Measurements from ENCODE around the gene MYBL2.
"Not testable (repeated sequence)": the region's sequence is repeated elsewhere in the genome, so short reads cannot be mapped to it uniquely, and the experiment has no call there.

MYBL2 gene

DNA sequence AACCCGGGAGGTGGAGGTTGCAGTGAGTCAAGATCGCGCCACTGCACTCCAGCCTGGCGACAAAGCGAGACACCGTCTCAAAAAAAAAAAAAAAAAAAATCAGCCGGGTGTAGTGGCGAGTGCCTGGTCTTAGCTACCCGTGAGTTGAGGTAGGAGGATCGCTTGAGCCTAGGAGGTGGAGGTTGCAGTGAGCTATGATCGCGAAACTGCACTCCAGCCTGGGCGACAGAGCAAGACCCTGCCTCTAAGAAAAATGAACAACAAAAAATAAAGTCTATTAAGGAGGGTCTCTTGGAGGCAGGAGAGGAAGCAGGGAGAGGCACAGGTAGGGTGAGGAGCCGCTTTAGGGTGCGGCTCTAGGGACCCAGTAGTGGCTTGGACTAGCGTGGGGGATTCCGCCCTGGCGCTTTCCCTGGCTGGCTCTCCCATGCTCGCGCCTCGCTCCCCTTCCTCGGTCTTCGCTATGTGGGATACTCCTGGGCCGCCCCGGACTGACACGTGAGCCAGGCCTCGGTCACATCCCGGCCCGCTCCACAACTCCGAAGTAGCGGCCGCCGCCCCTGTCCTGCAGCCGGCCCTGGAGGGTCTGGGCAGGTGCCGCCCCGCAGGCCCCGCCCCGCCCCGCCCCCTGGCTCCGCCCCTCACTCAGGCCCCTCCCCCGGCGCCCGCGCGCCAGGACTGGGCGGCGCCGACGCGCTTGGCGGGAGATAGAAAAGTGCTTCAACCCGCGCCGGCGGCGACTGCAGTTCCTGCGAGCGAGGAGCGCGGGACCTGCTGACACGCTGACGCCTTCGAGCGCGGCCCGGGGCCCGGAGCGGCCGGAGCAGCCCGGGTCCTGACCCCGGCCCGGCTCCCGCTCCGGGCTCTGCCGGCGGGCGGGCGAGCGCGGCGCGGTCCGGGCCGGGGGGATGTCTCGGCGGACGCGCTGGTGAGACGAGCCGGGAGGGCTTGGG, at the start of gene MYBL2:
MYBL2 (plus strand) TSS at position 739 of the 953 bp plus-strand sequence; CDS start at position 909, 170 bp downstream.
- DNase-seq (ENCODE audit: extremely low spot score), result peak; percentile 92
- TF ChIP-seq, protein P1, sequence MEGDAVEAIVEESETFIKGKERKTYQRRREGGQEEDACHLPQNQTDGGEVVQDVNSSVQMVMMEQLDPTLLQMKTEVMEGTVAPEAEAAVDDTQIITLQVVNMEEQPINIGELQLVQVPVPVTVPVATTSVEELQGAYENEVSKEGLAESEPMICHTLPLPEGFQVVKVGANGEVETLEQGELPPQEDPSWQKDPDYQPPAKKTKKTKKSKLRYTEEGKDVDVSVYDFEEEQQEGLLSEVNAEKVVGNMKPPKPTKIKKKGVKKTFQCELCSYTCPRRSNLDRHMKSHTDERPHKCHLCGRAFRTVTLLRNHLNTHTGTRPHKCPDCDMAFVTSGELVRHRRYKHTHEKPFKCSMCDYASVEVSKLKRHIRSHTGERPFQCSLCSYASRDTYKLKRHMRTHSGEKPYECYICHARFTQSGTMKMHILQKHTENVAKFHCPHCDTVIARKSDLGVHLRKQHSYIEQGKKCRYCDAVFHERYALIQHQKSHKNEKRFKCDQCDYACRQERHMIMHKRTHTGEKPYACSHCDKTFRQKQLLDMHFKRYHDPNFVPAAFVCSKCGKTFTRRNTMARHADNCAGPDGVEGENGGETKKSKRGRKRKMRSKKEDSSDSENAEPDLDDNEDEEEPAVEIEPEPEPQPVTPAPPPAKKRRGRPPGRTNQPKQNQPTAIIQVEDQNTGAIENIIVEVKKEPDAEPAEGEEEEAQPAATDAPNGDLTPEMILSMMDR (IDR thresholded peaks at IDR 0.05; ENCODE audit: control extremely low read depth, extremely low read depth, low read depth, missing control alignments), result no peak
- POLR2A ChIA-PET, result no interaction called here
- CTCF ChIA-PET, result interaction anchor here (1.4 to 2.4 kb wide), 3 partner anchors 14 to 26 kb away, joined by 3 to 11 read pairs (median 8); no protein-coding TSS in a partner anchor

DNA sequence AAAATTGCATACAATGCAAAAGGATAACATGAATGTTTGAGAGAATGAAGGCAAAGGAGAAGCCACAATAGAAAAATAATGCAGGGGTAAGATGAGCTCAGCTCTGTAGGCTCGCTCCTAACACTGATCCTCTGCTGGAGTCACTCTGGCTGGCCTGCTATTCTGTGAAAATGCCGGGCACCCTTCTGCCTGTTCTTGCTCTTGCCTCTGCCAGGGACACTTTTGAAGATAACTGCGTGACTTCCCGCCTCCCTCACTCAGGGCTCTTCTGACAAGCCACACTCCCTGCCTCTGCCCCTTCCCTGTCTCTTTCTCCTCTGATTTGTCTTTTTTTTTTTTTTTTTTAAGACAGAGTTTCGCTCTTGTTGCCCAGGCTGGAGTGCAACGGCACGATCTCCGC, 35.3 kb upstream of the MYBL2 start:
- DNase-seq (ENCODE audit: extremely low spot score), result no peak
- CTCF ChIA-PET, result interaction anchor here (1.1 to 1.5 kb wide), 4 partner anchors 15 to 93 kb away, joined by 3 to 5 read pairs (median 3); no protein-coding TSS in a partner anchor
- TF ChIP-seq, protein P1 (IDR thresholded peaks at IDR 0.05; ENCODE audit: control extremely low read depth, extremely low read depth, low read depth, missing control alignments), result no peak
- POLR2A ChIA-PET, result no interaction called here

DNA sequence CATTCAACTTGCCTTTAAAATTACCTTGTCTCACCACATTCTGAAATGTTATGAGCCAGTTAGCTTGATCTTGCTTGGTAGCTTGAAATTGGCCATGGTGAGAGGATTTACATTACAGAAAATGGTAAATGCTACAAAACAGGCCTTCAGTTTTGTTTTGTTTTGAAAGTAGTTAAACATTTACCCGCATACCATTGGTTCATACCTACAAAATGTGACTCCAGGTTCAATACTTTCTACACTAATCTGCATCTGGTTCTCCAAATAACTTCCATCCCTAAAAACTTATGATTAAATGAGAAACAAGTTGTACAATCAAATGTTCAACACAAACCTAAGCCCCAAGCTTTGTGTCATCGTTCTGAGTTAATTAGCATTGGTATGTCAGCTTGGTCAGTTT, 30.5 kb upstream of the MYBL2 start:
- no peak for DNase-seq (ENCODE audit: extremely low spot score)
- CTCF ChIA-PET, result interaction anchor here (0.6 kb wide), 1 partner anchor 478 kb away, joined by 3 read pairs; no protein-coding TSS in a partner anchor
- TF ChIP-seq, protein P1 (IDR thresholded peaks at IDR 0.05; ENCODE audit: control extremely low read depth, extremely low read depth, low read depth, missing control alignments), result no peak
- POLR2A ChIA-PET, result no interaction called here

DNA sequence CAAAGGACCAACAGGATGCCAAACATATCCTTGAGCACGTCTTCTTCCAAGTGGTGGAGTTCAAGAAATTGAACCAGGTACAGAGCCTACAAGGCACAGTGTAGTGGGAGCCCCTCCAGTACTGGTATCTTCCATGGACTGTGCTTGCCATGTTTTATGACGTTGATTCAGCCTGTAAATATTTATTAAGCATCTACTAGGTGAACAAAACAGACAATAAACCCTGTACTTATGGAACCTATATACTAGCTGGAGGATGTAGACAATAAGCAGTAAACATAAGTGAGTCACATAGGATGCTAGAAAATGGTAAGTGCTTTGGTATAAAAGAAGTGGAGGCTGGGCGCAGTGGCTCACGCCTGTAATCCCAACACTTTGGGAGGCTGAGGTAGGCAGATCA, 24.4 kb upstream of the MYBL2 start:
- POLR2A ChIA-PET, result no interaction called here
- TF ChIP-seq, protein P1 (IDR thresholded peaks at IDR 0.05; ENCODE audit: control extremely low read depth, extremely low read depth, low read depth, missing control alignments), result no peak
- DNase-seq (ENCODE audit: extremely low spot score), result no peak
- CTCF ChIA-PET, result interaction anchor here (1.3 kb wide), 1 partner anchor 50 kb away, joined by 3 read pairs; no protein-coding TSS in a partner anchor

DNA sequence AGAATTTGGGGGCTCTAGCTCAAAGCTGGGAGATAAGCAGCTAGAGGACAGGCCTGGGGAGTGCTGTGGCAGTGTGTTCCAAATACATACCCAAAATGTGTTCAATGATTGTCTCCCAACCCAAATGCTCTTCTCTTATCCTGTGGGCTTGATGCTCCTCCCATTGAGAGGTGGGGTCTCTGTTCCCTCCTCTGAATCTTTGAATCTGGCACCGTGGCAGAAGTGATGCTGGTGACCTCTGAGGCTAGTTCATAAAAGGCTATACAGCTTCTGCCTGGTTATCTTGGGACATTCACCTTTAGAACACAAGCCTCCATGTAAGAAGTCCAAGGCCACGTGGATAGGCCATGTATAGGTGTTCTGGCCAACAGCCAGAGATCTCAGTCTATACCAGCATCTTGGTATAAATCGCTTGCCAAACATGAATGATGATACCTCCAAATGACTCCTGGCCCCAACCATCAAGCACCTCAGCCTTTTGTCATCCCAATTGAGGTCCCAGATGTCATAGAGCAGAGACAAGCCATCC, 15.9 kb upstream of the MYBL2 start:
- CTCF ChIA-PET, result interaction anchor here (0.9 to 1.7 kb wide), 3 partner anchors 12 to 41 kb away, joined by 3 to 6 read pairs (median 3); no protein-coding TSS in a partner anchor
- no peak for DNase-seq (ENCODE audit: extremely low spot score)
- POLR2A ChIA-PET, result no interaction called here
- TF ChIP-seq, protein P1 (IDR thresholded peaks at IDR 0.05; ENCODE audit: control extremely low read depth, extremely low read depth, low read depth, missing control alignments), result no peak

DNA sequence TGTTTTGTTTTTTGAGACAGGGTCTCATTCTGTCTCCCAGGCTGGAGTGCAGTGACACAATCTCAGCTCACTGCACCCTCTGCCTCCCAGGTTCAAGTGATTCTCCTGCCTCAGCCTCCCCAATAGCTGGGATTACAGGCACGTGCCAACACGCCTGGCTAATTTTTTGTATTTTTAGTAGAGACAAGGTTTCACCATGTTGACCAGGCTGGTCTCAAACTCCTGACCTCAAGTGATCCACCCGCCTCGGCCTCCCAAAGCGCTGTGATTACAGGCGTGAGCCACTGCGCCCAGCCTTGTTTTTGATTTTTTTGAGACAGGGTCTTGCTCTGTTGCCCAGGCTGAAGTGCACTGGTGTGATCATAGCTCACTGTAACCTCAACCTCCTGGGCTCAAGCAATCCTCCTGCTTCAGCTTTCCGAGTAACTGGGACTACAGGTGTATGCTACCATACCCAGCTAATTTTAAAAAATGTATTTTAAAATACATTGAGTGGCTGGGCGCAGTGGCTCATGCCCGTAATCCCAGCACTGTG, 15.2 kb upstream of the MYBL2 start:
- POLR2A ChIA-PET; DNase-seq (ENCODE audit: extremely low spot score): not testable (repeated sequence)
- CTCF ChIA-PET, result interaction anchor here (1.0 kb wide), 2 partner anchors 14 to 40 kb away, joined by 3 read pairs; no protein-coding TSS in a partner anchor

Measured in GM10248 (cell line).